ENCODE results near the gene TOM1L2.

TOM1L2 gene

GRCh38 chr17:17832032-17832363 is 140.2 kb downstream of the TOM1L2 start:
- DNase-seq = no peak

- DNase-seq = no peak
Measured at GRCh38 chr17:17831208-17832031, 140.8 kb downstream of the TOM1L2 start.

- no peak for DNase-seq
Measured at GRCh38 chr17:17830740-17831207, 141.4 kb downstream of the TOM1L2 start.

- DNase-seq = no peak
Measured at GRCh38 chr17:17830269-17830567, 142.0 kb downstream of the TOM1L2 start.

GRCh38 chr17:17827826-17828621 is 144.2 kb downstream of the TOM1L2 start:
- DNase-seq = no peak

GRCh38 chr17:17826942-17827785 is 145.0 kb downstream of the TOM1L2 start:
- DNase-seq = no peak

GRCh38 chr17:17826342-17826713 is 145.9 kb downstream of the TOM1L2 start:
- no peak for DNase-seq

- DNase-seq = no peak
Measured at GRCh38 chr17:17824783-17825614, 147.2 kb downstream of the TOM1L2 start.

- DNase-seq = no peak
Measured at GRCh38 chr17:17824119-17824782, 147.9 kb downstream of the TOM1L2 start.

- peak; percentile 88 for DNase-seq
Measured at GRCh38 chr17:17823433-17824118, 148.6 kb downstream of the TOM1L2 start.

GRCh38 chr17:17822616-17823015 is 149.6 kb downstream of the TOM1L2 start:
- no peak for DNase-seq

- peak; percentile 45 for DNase-seq
Measured at GRCh38 chr17:17822189-17822588, 150.0 kb downstream of the TOM1L2 start.

- DNase-seq = no peak
Measured at GRCh38 chr17:17820463-17821158, 151.6 kb downstream of the TOM1L2 start.

- DNase-seq = no peak
Measured at GRCh38 chr17:17820046-17820445, 152.2 kb downstream of the TOM1L2 start.

- peak; percentile 76 for DNase-seq
Measured at GRCh38 chr17:17819561-17819995, 152.6 kb downstream of the TOM1L2 start.

- no peak for DNase-seq
Measured at GRCh38 chr17:17819111-17819510, 153.1 kb downstream of the TOM1L2 start.

- DNase-seq = no peak
Measured at GRCh38 chr17:17818088-17818526, 154.1 kb downstream of the TOM1L2 start.

- no peak for DNase-seq
Measured at GRCh38 chr17:17817552-17817947, 154.7 kb downstream of the TOM1L2 start.

- DNase-seq = no peak
Measured at GRCh38 chr17:17816831-17817551, 155.2 kb downstream of the TOM1L2 start.
